ENCODE results near the gene THRB. TPM values are rescaled to one million over a fixed set of nuclear protein-coding genes. Genes with fewer than 3 reads are reported as not detected.

Gene THRB
- total RNA-seq = 11.1 TPM

DNA sequence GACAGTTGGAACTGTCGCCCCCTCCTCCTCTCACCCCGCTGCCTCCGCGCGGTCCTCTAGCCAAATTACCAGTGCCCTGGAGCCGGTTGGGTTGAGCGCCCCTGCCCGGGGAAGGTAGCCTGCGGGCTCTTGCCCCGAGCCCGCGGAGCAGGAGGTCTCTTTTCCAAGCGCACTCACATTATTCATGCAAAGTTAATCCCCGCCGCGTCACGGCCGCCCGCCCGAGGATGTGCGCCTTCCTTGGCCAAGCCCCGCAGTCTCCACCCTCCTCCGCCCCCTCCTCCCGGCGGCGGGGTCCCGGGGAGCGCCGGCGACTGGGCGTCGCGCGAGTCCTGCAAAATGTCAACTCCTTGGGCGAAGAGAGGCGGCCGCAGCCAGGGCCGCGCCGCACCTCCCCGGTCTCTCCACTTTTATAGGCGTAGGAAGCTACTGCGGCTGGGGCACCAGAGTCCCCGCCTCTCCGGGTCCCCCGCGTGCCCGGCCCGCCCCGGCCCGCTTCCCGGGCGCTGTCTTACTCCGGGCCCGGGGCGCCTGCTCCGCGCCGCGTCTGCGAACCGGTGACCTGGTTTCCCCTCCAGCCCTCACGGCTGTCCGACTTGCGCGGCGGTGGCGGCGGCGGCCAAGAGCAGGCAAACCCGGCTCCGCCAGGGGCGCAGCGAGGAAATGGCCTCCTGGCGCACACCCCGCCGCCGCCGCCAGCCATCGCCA is at the start of gene THRB:
THRB (minus strand) TSS at position 233 of the 708 bp plus-strand sequence.

Small RNAs within 50 kb of the gene (small RNA-seq; reads per million reads assigned to genes)
- not detected for gene MIR4792

Measured in diencephalon (tissue), 1 donor.